K562 (cell line): Measurements from ENCODE around the gene SUSD3. TPM values are rescaled to one million over a fixed set of nuclear protein-coding genes. Genes with fewer than 3 reads are reported as not detected.
A peak's percentile ranks its signal among the peaks of the same experiment; 100 is the strongest.

Source experiments
- AFF4 ChIP-seq: sonication (generic); formaldehyde crosslinking; IDR thresholded peaks from 2 replicates; pipeline ENCODE4 v1.8.0; 2023; ENCODE audit warnings: mild to moderate bottlenecking, missing genetic modification reagents
- BCOR ChIP-seq: fragments of 450-650 bp; IDR thresholded peaks from 2 replicates; pipeline ENCODE4 v1.6.1; 2016
- FOXJ2 ChIP-seq: fragments of 200-800 bp; sonication (Bioruptor generic); IDR thresholded peaks from 2 replicates; pipeline ENCODE4 v1.6.1; 2016; ENCODE audit warnings: missing genetic modification characterization, missing compliant biosample characterization
- LARP7 ChIP-seq: fragments of 450-650 bp; IDR thresholded peaks from 2 replicates; pipeline ENCODE4 v1.6.1; 2016
- NFRKB ChIP-seq: fragments of 450-650 bp; IDR thresholded peaks from 2 replicates; pipeline ENCODE4 v1.6.1; 2016; ENCODE audit warnings: low read depth
- NONO ChIP-seq, 2 experiments: fragments of 200-400 bp in 1 of 2; fragments of 450-650 bp in 1 of 2; formaldehyde crosslinking in 1 of 2; IDR thresholded peaks; 2 replicates each; pipeline ENCODE4 v1.6.1; 2017; ENCODE audit warnings: low read depth in 2 of 2, mild to moderate bottlenecking in 2 of 2, moderate library complexity in 2 of 2, low read length in 1 of 2
- PURB ChIP-seq: sonication (generic); formaldehyde crosslinking; IDR thresholded peaks from 2 replicates; pipeline ENCODE4 v1.9.0; 2021; ENCODE audit warnings: low read depth, mild to moderate bottlenecking, missing genetic modification reagents
- SAP30 ChIP-seq: fragments of 200-600 bp; sonication (generic); IDR thresholded peaks from 2 replicates; pipeline ENCODE4 v1.6.1; 2012; ENCODE audit warnings: borderline replicate concordance, low read depth, mild to moderate bottlenecking, moderate library complexity, low read length, control low read depth, inconsistent platforms; ENCODE audit not compliant: insufficient read depth, poor library complexity, severe bottlenecking
- SREBF2 ChIP-seq: sonication (generic); formaldehyde crosslinking; IDR thresholded peaks from 2 replicates; pipeline ENCODE4 v1.4.0; 2020; ENCODE audit warnings: mild to moderate bottlenecking, missing genetic modification reagents
- STAT5B ChIP-seq: fragments of 250-450 bp; sonication (Bioruptor Pico); IDR thresholded peaks from 2 replicates; pipeline ENCODE4 v1.8.0; 2021; ENCODE audit warnings: mild to moderate bottlenecking, inconsistent platforms
- TCFL5 ChIP-seq: fragments of 250-450 bp; sonication (Bioruptor Pico); conservative IDR thresholded peaks from 2 replicates; pipeline ENCODE4 v1.6.1; 2021; ENCODE audit warnings: mild to moderate bottlenecking, moderate library complexity, matching md5 sums
- TSHZ1 ChIP-seq: fragments of 250-450 bp; sonication (Bioruptor Pico); IDR thresholded peaks from 2 replicates; pipeline ENCODE4 v1.4.0; 2020; ENCODE audit warnings: mild to moderate bottlenecking, moderate library complexity
- ZNF41 ChIP-seq: fragments of 250-450 bp; sonication (Bioruptor Pico); conservative IDR thresholded peaks from 2 replicates; pipeline ENCODE4 v1.4.0; 2020; ENCODE audit warnings: mild to moderate bottlenecking
- ZNF518B ChIP-seq: fragments of 250-450 bp; sonication (Bioruptor Pico); IDR thresholded peaks from 2 replicates; pipeline ENCODE4 v1.5.0; 2021; ENCODE audit warnings: mild to moderate bottlenecking, moderate library complexity
- polyA plus RNA-seq, 8 experiments: library from polyadenylated mRNA; depleted of rRNA in 4 of 8; stranded (reverse) in 5 of 8; unstranded in 3 of 8; fragments of >200 nt; fragmentation: Nextera tagmentation in 2 of 8; fragmentation: Illumina TruSeq in 1 of 8; extraction: Ambion mirVana in 2 of 8; extraction: Trizol in 1 of 8; gene quantifications; 2 replicates each; pipeline versions ENCODE4 v1.2.1 to v1.2.3, GENCODE V29; 2011 to 2014; ENCODE audit warnings: inconsistent platforms in 1 of 8, missing spikeins in 1 of 8
- total RNA-seq, 7 experiments: library from RNA; depleted of rRNA in 6 of 7; stranded (reverse); fragments of >200 nt in 6 of 7; fragmentation: Illumina TruSeq in 2 of 7; extraction: Trizol in 2 of 7; gene quantifications; 2 replicates each; pipeline versions ENCODE4 v1.2.1 to v1.2.3, GENCODE V29; 2011 to 2021; ENCODE audit warnings: low replicate concordance in 1 of 7
- TF ChIP-seq, protein P1 (sequence below): sonication (generic); formaldehyde crosslinking; IDR thresholded peaks from 2 replicates; pipeline ENCODE4 v1.5.0; 2020; ENCODE audit warnings: missing genetic modification reagents

The SUSD3 gene
- total and polyA plus RNA-seq, 9 of the 15 experiments (the other 6 are each of a cell fraction or from before 2014, with no cell fraction given), result 1.3 to 21.7 (median 11.4) TPM

GRCh38 chr9:93119953-93120845, 61.7 kb downstream of the SUSD3 start (continued):
- TF ChIP-seq AFF4 (no peak), SREBF2 (no peak), TSHZ1 (no peak), NONO (IDR thresholded peaks at IDR 0.05; ENCODE audit: low read depth in 2 of 2, low read length in 1 of 2) (no peak), FOXJ2 (no peak), TCFL5 (no peak), BCOR (no peak), NFRKB (0 out of 2 replicates have a peak, but pooled peaks have one; percentile 49), STAT5B (no peak), ZNF41 (no peak), SAP30 (no peak), PURB (CRISPR knock-in tag) (no peak), LARP7 (no peak), ZNF518B (no peak)
- TF ChIP-seq, protein P1, sequence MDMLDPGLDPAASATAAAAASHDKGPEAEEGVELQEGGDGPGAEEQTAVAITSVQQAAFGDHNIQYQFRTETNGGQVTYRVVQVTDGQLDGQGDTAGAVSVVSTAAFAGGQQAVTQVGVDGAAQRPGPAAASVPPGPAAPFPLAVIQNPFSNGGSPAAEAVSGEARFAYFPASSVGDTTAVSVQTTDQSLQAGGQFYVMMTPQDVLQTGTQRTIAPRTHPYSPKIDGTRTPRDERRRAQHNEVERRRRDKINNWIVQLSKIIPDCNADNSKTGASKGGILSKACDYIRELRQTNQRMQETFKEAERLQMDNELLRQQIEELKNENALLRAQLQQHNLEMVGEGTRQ, result no peak
